MM.1S (cell line): ENCODE data around the gene DEDD.

Source experiments
- DNase-seq: peaks from one replicate; pipeline ENCODE4 v3.0.0-alpha.2; 2015
- H2AFZ ChIP-seq: fragments of 300-600 bp; sonication (generic); 2 replicates; pipeline ENCODE4 v1.6.0; 2016; ENCODE audit warnings: antibody characterized with exemption, low read length
- H3F3A ChIP-seq: fragments of 300-600 bp; sonication (generic); 2 replicates; pipeline ENCODE4 v1.6.1; 2016; ENCODE audit warnings: mild to moderate bottlenecking, antibody characterized with exemption, low read length, moderate library complexity, mixed read lengths; ENCODE audit not compliant: insufficient read depth
- H3K27ac ChIP-seq: fragments of 300-600 bp; sonication (generic); 2 replicates; pipeline ENCODE4 v1.5.1; 2016; ENCODE audit warnings: mild to moderate bottlenecking, low read length
- H3K27me3 ChIP-seq: fragments of 300-600 bp; sonication (generic); replicated peaks from 2 replicates; pipeline ENCODE4 v1.6.0; 2016; ENCODE audit warnings: low read length; ENCODE audit not compliant: insufficient read depth
- H3K36me3 ChIP-seq: fragments of 300-600 bp; sonication (generic); replicated peaks from 2 replicates; pipeline ENCODE4 v1.6.1; 2016; ENCODE audit warnings: mild to moderate bottlenecking, low read length, mixed read lengths; ENCODE audit not compliant: insufficient read depth
- H3K4me1 ChIP-seq: fragments of 300-600 bp; sonication (generic); 2 replicates; pipeline ENCODE4 v1.6.1; 2016; ENCODE audit warnings: low read length, mixed read lengths
- H3K4me2 ChIP-seq: fragments of 300-600 bp; sonication (generic); 2 replicates; pipeline ENCODE4 v1.6.0; 2016; ENCODE audit warnings: low read depth, low read length
- H3K4me3 ChIP-seq: fragments of 300-600 bp; sonication (generic); 2 replicates; pipeline ENCODE4 v1.5.1; 2016; ENCODE audit warnings: low read length, mixed read lengths
- H3K79me2 ChIP-seq: fragments of 300-600 bp; sonication (generic); 2 replicates; pipeline ENCODE4 v1.6.1; 2016; ENCODE audit warnings: mixed run types, low read length, mixed read lengths
- H3K9ac ChIP-seq: fragments of 300-600 bp; sonication (generic); 2 replicates; pipeline ENCODE4 v1.6.1; 2016; ENCODE audit warnings: low read length, mixed read lengths
- H3K9me2 ChIP-seq: fragments of 300-600 bp; sonication (generic); replicated peaks from 2 replicates; pipeline ENCODE4 v1.6.1; 2016; ENCODE audit warnings: mild to moderate bottlenecking, low read length, mixed read lengths; ENCODE audit not compliant: insufficient read depth
- H3K9me3 ChIP-seq: fragments of 300-600 bp; sonication (generic); replicated peaks from 2 replicates; pipeline ENCODE4 v1.6.1; 2016; ENCODE audit warnings: mild to moderate bottlenecking, low read length, mixed read lengths; ENCODE audit not compliant: insufficient read depth
- H4K20me1 ChIP-seq: fragments of 300-600 bp; sonication (generic); 2 replicates; pipeline ENCODE4 v1.6.1; 2016; ENCODE audit warnings: mild to moderate bottlenecking, low read length, moderate library complexity, mixed read lengths; ENCODE audit not compliant: insufficient read depth
- CTCF ChIP-seq: fragments of 300-600 bp; sonication (generic); IDR thresholded peaks from 2 replicates; pipeline ENCODE4 v1.5.1; 2016; ENCODE audit warnings: antibody characterized with exemption, low read length, mixed read lengths
- EZH2 ChIP-seq: fragments of 300-600 bp; sonication (generic); optimal IDR thresholded peaks from 2 replicates; pipeline ENCODE3; 2017; ENCODE audit warnings: low read depth, mild to moderate bottlenecking, antibody characterized with exemption, low read length, mixed read lengths
- EZH2phosphoT487 ChIP-seq: fragments of 300-600 bp; sonication (generic); IDR thresholded peaks from 2 replicates; pipeline ENCODE4 v1.6.1; 2018; ENCODE audit warnings: antibody characterized with exemption, low read length

DEDD gene

GRCh38 chr1:161096530-161096929, 35.9 kb downstream of the DEDD start:
- Histone ChIP-seq H4K20me1 (no peaks in the 10 kb centered on the region), H3K4me2 (no peak overlapping the region), H3K36me3 (no peaks in the 10 kb centered on the region), H3K27me3 (no peaks in the 10 kb centered on the region), H3K27ac (no peak overlapping the region), H3K9me3 (no peaks in the 10 kb centered on the region), H3K9me2 (no peaks in the 10 kb centered on the region), H2AFZ (no peak overlapping the region), H3K79me2 (no peaks in the 10 kb centered on the region), H3F3A (peaks cover 26% of the 10 kb centered on the region), H3K4me3 (no peak overlapping the region), H3K9ac (no peak overlapping the region), H3K4me1 (peaks cover 14% of the 10 kb centered on the region)
- DNase-seq: no peak
- TF ChIP-seq CTCF (no peak), EZH2 (no peak), EZH2phosphoT487 (no peak)

GRCh38 chr1:161096015-161096414, 36.5 kb downstream of the DEDD start:
- H3K9me2 ChIP-seq: no peaks in the 10 kb centered on the region
- H3K4me2 ChIP-seq: no peak overlapping the region
- no peak overlapping the region for H3K4me3 ChIP-seq
- H3K79me2 ChIP-seq: no peaks in the 10 kb centered on the region
- peaks cover 26% of the 10 kb centered on the region for H3F3A ChIP-seq
- no peaks in the 10 kb centered on the region for H4K20me1 ChIP-seq
- TF ChIP-seq CTCF (no peak), EZH2 (no peak), EZH2phosphoT487 (no peak)
- no peaks in the 10 kb centered on the region for H3K9me3 ChIP-seq
- no peaks in the 10 kb centered on the region for H3K27me3 ChIP-seq
- no peaks in the 10 kb centered on the region for H3K36me3 ChIP-seq
- H3K9ac ChIP-seq: no peak overlapping the region
- no peak overlapping the region for H3K27ac ChIP-seq
- peaks cover 14% of the 10 kb centered on the region for H3K4me1 ChIP-seq
- DNase-seq: no peak
- no peak overlapping the region for H2AFZ ChIP-seq

- Histone ChIP-seq H3K4me3 (no peak overlapping the region), H2AFZ (no peak overlapping the region), H3K36me3 (no peaks in the 10 kb centered on the region), H3K9me3 (no peaks in the 10 kb centered on the region), H3K4me2 (no peak overlapping the region), H3F3A (peaks cover 24% of the 10 kb centered on the region), H3K9ac (no peak overlapping the region), H3K9me2 (no peaks in the 10 kb centered on the region), H4K20me1 (no peaks in the 10 kb centered on the region), H3K4me1 (peaks cover 14% of the 10 kb centered on the region), H3K79me2 (no peaks in the 10 kb centered on the region), H3K27ac (no peak overlapping the region), H3K27me3 (no peaks in the 10 kb centered on the region)
- TF ChIP-seq EZH2 (no peak), EZH2phosphoT487 (no peak), CTCF (no peak)
- no peak for DNase-seq
Measured at GRCh38 chr1:161095230-161095629, 37.2 kb downstream of the DEDD start.
